Spleen (tissue), 11 donors: ENCODE results near the gene SSPN. TPM values are rescaled to one million over a fixed set of nuclear protein-coding genes. Genes with fewer than 3 reads are reported as not detected.

Experiments used
- DNase-seq: peaks from one replicate; pipeline ENCODE4 v3.0.0-alpha.2; 2020
- H3K27ac ChIP-seq, 8 donors: fragments of 200-600 bp; sonication (generic) in 7 of 8; 1 replicate in 4 of 8; 2 replicates in 4 of 8; pipeline versions ENCODE4 v1.5.0 to v1.8.0; 2016 to 2021; ENCODE audit warnings: inconsistent platforms in 4 of 8, mild to moderate bottlenecking in 4 of 8, moderate library complexity in 1 of 8
- H3K27me3 ChIP-seq, 7 donors: fragments of 200-600 bp; sonication (generic) in 6 of 7; replicated peaks in 1 of 7; 1 replicate in 4 of 7; 2 replicates in 3 of 7; pipeline versions ENCODE4 v1.5.0 to v1.8.0; 2016 to 2021; ENCODE audit warnings: inconsistent platforms in 3 of 7, mild to moderate bottlenecking in 1 of 7
- H3K36me3 ChIP-seq, 6 donors: fragments of 200-600 bp; sonication (generic) in 5 of 6; 1 replicate in 4 of 6; 2 replicates in 2 of 6; pipeline versions ENCODE4 v1.5.0 to v1.8.0; 2016 to 2021; ENCODE audit warnings: inconsistent platforms in 2 of 6
- H3K4me1 ChIP-seq, 6 donors: fragments of 200-600 bp; sonication (generic) in 5 of 6; 1 replicate in 3 of 6; 2 replicates in 3 of 6; pipeline versions ENCODE4 v1.5.0 to v1.8.0; 2016 to 2021; ENCODE audit warnings: inconsistent platforms in 3 of 6
- H3K4me3 ChIP-seq, 8 donors: fragments of 200-600 bp; sonication (generic) in 7 of 8; 1 replicate in 4 of 8; 2 replicates in 4 of 8; pipeline versions ENCODE4 v1.5.0 to v1.8.0; 2016 to 2021; ENCODE audit warnings: inconsistent platforms in 4 of 8, mild to moderate bottlenecking in 4 of 8, moderate library complexity in 2 of 8
- H3K9me3 ChIP-seq, 8 donors: fragments of 200-600 bp; sonication (generic) in 7 of 8; 1 replicate in 4 of 8; 2 replicates in 4 of 8; pipeline versions ENCODE4 v1.5.0 to v1.8.0; 2016 to 2021; ENCODE audit warnings: inconsistent platforms in 4 of 8
- POLR2A ChIP-seq, 3 donors: fragments of 450-650 bp; IDR thresholded peaks; one replicate each; pipeline ENCODE4 v1.5.1; 2017; ENCODE audit warnings: antibody characterized with exemption in 3 of 3, mild to moderate bottlenecking in 1 of 3
- POLR2AphosphoS5 ChIP-seq, 3 donors: sonication (generic); formaldehyde crosslinking; IDR thresholded peaks; one replicate each; pipeline ENCODE4 v1.5.1; 2017; ENCODE audit warnings: antibody characterized with exemption in 3 of 3
- WGBS, 5 donors: extraction: QIAGEN DNeasy Blood & Tissue Kit in 3 of 5; methylation state at CpG; one replicate each; pipeline versions ENCODE4 v1.1.5 to v1.1.7; 2013 to 2018; 5-methylcytosine and 5-hydroxymethylcytosine counted together
- intact Hi-C: fragments of 100-400 bp; cut with DNase I; formaldehyde crosslinking; loops from one replicate; pipeline ENCODE4 v1.15.0; 2023; ENCODE audit warnings: low total_unique reads
- polyA plus RNA-seq, 3 donors: library from polyadenylated mRNA; stranded (reverse); fragments of 200-250 nt; gene quantifications; one replicate each; pipeline ENCODE4 v1.2.1, GENCODE V29; 2013
- total RNA-seq, 7 donors: library from RNA; depleted of rRNA in 3 of 7; stranded (reverse); fragments of >200 nt in 3 of 7; fragmentation: NEBNext Ultra II Directional in 4 of 7; extraction: Animal tissue kit (Norgen Biotek cat#: 25700) in 4 of 7; gene quantifications; one replicate each; pipeline versions ENCODE4 v1.1.0 to v1.2.1, GENCODE V29; 2016 to 2021
- TF ChIP-seq, protein P1 (sequence below), 11 experiments: fragments of 200-600 bp in 7 of 11; fragments of 450-650 bp in 4 of 11; sonication (generic) in 4 of 11; IDR thresholded peaks in 8 of 11; conservative IDR thresholded peaks in 3 of 11; 1 replicate in 7 of 11; 2 replicates in 4 of 11; pipeline versions ENCODE4 v1.4.0 to v1.8.0; 2016 to 2021; ENCODE audit warnings: antibody characterized with exemption in 11 of 11, inconsistent platforms in 4 of 11, mild to moderate bottlenecking in 1 of 11
- donor health status: healthy with polysubstance abuse.
- donor health status: DM: no; HTN: no; CAD: no; lungs with moderate emphysema.
- donor health status: DM: no; HTN: no; CAD: no.
- donor health status: Bipolar disorder and iron deficiency.
- donor health status: healthy.
- donor health status: DM: no; HTN: no; CAD: no.
- donor health status: DM: yes; HTN: yes; CAD: no.

SSPN gene
- total and polyA plus RNA-seq, 10 donors, result 2.7 to 46.6 (median 10.6) TPM

DNA sequence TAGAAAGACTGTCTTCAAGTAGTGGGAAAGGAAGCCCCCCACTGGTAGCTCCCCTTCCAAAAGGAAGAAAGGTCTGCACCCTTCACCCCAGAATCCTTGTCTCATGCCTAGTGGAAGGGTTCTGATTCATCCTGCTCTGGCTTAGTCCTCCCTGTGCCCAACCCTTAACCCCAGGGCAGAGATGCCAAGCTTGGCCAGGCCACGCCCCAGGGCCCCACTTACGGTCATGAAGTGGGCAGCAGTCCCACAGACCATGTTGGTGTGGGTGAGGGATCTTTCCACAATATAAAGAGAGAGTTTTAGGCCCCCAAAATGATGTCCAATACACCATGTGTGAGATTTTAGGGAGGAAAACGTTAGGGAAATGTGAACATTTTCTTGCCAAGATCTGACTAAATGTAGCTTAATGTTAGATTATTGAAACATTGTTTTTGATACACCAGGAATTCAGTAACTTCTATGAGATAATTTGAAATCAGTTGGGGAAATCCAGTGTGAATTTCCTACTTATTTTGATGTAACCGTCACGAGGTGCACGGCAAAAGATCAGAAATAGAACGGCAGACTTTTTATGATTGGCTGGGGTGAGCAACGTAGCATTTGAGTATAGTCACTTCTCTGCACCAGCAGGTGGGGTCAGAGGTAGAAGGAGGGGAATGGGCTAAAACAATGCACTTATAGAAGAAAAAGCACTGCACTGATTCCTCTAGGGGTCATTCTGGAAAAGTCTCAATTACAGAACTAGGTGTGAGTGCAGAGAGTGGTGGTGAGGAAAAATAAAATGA is 8.2 kb upstream of the SSPN start:
- intact Hi-C loops, result no loop called here
- H3K4me3 ChIP-seq, result no peak overlapping the region
- H3K36me3 ChIP-seq, result no peaks in the 10 kb centered on the region
- H3K4me1 ChIP-seq, result peaks cover 0 to 5% (median 0%) of the 10 kb centered on the region in 6 donors
- TF ChIP-seq POLR2A (IDR thresholded peaks at IDR 0.05) (no peak), POLR2AphosphoS5 (IDR thresholded peaks at IDR 0.05) (no peak)
- TF ChIP-seq, protein P1, sequence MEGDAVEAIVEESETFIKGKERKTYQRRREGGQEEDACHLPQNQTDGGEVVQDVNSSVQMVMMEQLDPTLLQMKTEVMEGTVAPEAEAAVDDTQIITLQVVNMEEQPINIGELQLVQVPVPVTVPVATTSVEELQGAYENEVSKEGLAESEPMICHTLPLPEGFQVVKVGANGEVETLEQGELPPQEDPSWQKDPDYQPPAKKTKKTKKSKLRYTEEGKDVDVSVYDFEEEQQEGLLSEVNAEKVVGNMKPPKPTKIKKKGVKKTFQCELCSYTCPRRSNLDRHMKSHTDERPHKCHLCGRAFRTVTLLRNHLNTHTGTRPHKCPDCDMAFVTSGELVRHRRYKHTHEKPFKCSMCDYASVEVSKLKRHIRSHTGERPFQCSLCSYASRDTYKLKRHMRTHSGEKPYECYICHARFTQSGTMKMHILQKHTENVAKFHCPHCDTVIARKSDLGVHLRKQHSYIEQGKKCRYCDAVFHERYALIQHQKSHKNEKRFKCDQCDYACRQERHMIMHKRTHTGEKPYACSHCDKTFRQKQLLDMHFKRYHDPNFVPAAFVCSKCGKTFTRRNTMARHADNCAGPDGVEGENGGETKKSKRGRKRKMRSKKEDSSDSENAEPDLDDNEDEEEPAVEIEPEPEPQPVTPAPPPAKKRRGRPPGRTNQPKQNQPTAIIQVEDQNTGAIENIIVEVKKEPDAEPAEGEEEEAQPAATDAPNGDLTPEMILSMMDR (IDR thresholded peaks at IDR 0.05 in 8 of 11, conservative IDR thresholded peaks at IDR 0.05 in 3 of 11), result no peak
- no peaks in the 10 kb centered on the region for H3K9me3 ChIP-seq
- peaks cover 0 to 3% (median 0%) of the 10 kb centered on the region in 7 donors for H3K27me3 ChIP-seq
- H3K27ac ChIP-seq, result no peak overlapping the region
- 49 to 60% (median 51%) methylated on average over 8 of the region's 8 CpGs for WGBS, 5 donors
- no peak for DNase-seq

DNA sequence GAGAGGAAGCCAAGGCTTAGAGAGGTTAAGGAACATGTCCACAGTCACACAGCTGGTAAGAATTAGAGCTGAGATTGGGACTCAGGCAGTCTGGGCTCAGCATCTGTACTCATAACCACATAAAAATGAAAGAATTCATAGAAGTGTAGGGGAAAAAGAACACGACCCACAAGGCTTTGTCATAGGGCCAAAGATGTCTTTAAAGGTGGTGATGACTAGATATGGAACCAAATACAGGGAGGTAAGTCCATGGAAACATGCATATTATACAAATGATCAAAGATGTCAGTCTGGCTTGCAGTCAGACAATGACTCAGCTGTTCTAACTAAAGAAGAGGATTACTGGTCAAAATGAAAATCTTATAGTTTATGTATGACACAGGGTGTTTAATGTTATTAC is 7.2 kb upstream of the SSPN start:
- Histone ChIP-seq H3K27ac (no peak overlapping the region), H3K36me3 (no peaks in the 10 kb centered on the region), H3K9me3 (no peaks in the 10 kb centered on the region), H3K4me3 (no peak overlapping the region), H3K27me3 (no peaks in the 10 kb centered on the region), H3K4me1 (peaks cover 0 to 5% (median 0%) of the 10 kb centered on the region in 6 donors)
- 22 to 41% (median 39%) methylated on average over 1 of the region's 1 CpG for WGBS, 5 donors
- intact Hi-C loops, result no loop called here
- DNase-seq, result no peak
- no peak for TF ChIP-seq POLR2AphosphoS5 (IDR thresholded peaks at IDR 0.05)
- TF ChIP-seq, protein P1 (IDR thresholded peaks at IDR 0.05 in 8 of 11, conservative IDR thresholded peaks at IDR 0.05 in 3 of 11), result no peak
- TF ChIP-seq POLR2A (IDR thresholded peaks at IDR 0.05), result no peak

DNA sequence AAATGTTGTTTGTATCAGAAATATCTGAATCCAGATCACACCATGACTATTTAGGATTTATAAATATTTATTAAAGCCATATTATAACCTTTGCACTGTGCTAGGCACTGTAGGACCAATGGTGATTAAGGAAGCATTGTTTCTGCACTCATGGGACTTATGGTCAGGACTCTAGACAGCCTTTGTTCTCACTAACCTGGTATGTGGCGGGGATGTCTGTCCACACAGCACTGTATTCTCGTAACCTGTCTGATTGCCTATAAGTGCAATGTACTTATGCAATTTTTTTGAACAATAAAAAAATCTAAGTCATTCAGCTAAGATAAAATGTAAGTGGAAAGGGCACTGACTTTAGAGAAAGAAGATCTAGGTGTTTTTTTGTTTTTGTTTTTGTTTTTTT is 6.7 kb upstream of the SSPN start:
- Histone ChIP-seq H3K9me3 (no peaks in the 10 kb centered on the region), H3K27me3 (no peaks in the 10 kb centered on the region), H3K4me3 (no peak overlapping the region), H3K4me1 (peaks cover 0 to 5% (median 0%) of the 10 kb centered on the region in 6 donors), H3K27ac (no peak overlapping the region), H3K36me3 (no peaks in the 10 kb centered on the region)
- DNase-seq, result no peak
- intact Hi-C loops, result no loop called here
- no peak for TF ChIP-seq POLR2A (IDR thresholded peaks at IDR 0.05)
- TF ChIP-seq, protein P1 (IDR thresholded peaks at IDR 0.05 in 8 of 11, conservative IDR thresholded peaks at IDR 0.05 in 3 of 11), result no peak
- TF ChIP-seq POLR2AphosphoS5 (IDR thresholded peaks at IDR 0.05), result no peak
- 82 to 98% (median 90%) methylated on average over 2 of the region's 2 CpGs for WGBS, 5 donors

DNA sequence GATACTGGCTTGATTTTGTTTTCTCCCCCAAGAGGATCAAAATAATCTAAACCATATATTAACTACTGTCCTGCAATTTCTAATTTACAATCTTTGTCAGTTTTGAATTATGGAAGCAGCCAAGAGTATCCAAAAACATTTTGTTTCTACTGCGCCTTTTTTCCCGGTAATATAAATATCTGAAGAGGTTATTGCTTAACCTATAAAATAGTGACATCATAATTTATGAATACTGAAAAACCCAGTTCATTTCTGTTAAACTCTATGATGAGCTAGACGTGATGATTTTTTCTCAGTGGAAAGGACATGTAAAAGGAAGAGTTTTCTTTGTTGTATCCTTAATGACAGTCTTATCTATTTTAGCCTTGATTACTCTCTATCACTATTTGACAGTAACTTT is 3.2 kb upstream of the SSPN start:
- intact Hi-C loops, result no loop called here
- 74 to 95% (median 89%) methylated on average over 3 of the region's 3 CpGs for WGBS, 5 donors

More for the DNA sequence above, 3.2 kb upstream of the SSPN start:
- DNase-seq, result no peak
- TF ChIP-seq POLR2A (IDR thresholded peaks at IDR 0.05) (no peak), POLR2AphosphoS5 (IDR thresholded peaks at IDR 0.05) (no peak)
- TF ChIP-seq, protein P1 (IDR thresholded peaks at IDR 0.05 in 8 of 11, conservative IDR thresholded peaks at IDR 0.05 in 3 of 11), result no peak
- Histone ChIP-seq H3K27me3 (peaks cover 0 to 32% (median 10%) of the 10 kb centered on the region in 7 donors), H3K4me3 (no peak overlapping the region), H3K27ac (no peak overlapping the region), H3K9me3 (no peaks in the 10 kb centered on the region), H3K4me1 (peaks cover 0 to 24% (median 17%) of the 10 kb centered on the region in 6 donors), H3K36me3 (no peaks in the 10 kb centered on the region)
